Sigmoid colon (tissue), 4 donors: ENCODE measurements around the gene FAP.

Experiments used
- CTCF ChIP-seq, 4 experiments: fragments of 450-650 bp in 3 of 4; fragments of 200-600 bp in 1 of 4; IDR thresholded peaks; one replicate each; pipeline ENCODE4 v1.5.1; 2016 to 2019; ENCODE audit warnings: antibody characterized with exemption in 4 of 4, mild to moderate bottlenecking in 3 of 4, moderate library complexity in 2 of 4
- EP300 ChIP-seq, 4 donors: sonication (generic); formaldehyde crosslinking; IDR thresholded peaks; one replicate each; pipeline ENCODE4 v1.6.1; 2017; ENCODE audit warnings: antibody characterized with exemption in 4 of 4
- POLR2A ChIP-seq, 2 donors: fragments of 450-650 bp; IDR thresholded peaks; one replicate each; pipeline ENCODE4 v1.6.1; 2016; ENCODE audit warnings: antibody characterized with exemption in 2 of 2, mild to moderate bottlenecking in 2 of 2, moderate library complexity in 2 of 2
- POLR2AphosphoS5 ChIP-seq, 4 donors: sonication (generic); formaldehyde crosslinking; IDR thresholded peaks; one replicate each; pipeline ENCODE4 v1.6.1; 2017; ENCODE audit warnings: antibody characterized with exemption in 4 of 4

GRCh38 chr2:162188451-162188850 lies 54.8 kb downstream of the FAP start:
- no peak for TF ChIP-seq CTCF (IDR thresholded peaks at IDR 0.05)
- TF ChIP-seq POLR2A (IDR thresholded peaks at IDR 0.05) = no peak
- TF ChIP-seq EP300 (IDR thresholded peaks at IDR 0.05) = no peak
- no peak for TF ChIP-seq POLR2AphosphoS5 (IDR thresholded peaks at IDR 0.05)
